ENCODE results near the gene ODAD2. TPM values are rescaled to one million over a fixed set of nuclear protein-coding genes. Genes with fewer than 3 reads are reported as not detected.

ODAD2 gene
- polyA plus RNA-seq, 1 donor from 2014 or later, result not detected

DNA sequence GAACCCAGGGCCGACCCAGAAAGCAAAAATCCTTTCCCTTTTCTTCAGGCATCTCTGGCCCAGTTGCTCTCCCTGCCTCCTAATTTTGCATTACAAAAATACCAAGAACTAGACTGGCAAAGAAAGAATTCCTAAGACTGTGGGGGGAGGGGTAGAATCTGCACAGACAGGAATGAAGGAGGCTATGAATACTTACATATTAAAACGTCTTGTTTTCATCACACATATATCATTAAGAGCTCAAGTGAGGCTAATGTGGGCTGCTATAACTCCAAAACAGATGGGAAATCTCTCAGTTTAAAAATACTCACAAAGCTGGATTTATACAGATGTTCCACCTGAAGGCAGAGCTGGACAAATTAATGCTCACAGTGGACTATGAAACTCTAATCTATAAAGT is 224.0 kb downstream of the ODAD2 start:
- no peak overlapping the region for H3K9ac ChIP-seq (ENCODE audit: low read length)
- H3K4me3 ChIP-seq (ENCODE audit: low read length), result no peak overlapping the region
- H3K27me3 ChIP-seq (ENCODE audit: insufficient read depth, low read depth, low read length), result no peaks in the 10 kb centered on the region
- H2AFZ ChIP-seq (ENCODE audit: low read depth, low read length), result no peak overlapping the region
- no peak overlapping the region for H3K27ac ChIP-seq (ENCODE audit: low read length)
- H3F3A ChIP-seq (ENCODE audit: insufficient read depth, low read length, poor library complexity, severe bottlenecking), result no peaks in the 10 kb centered on the region
- no peaks in the 10 kb centered on the region for H3K9me3 ChIP-seq (ENCODE audit: low read length)
- no peak for TF ChIP-seq EZH2 (IDR thresholded peaks at IDR 0.05; ENCODE audit: borderline replicate concordance, insufficient read depth, low read length, poor library complexity, severe bottlenecking)
- no peak for TF ChIP-seq CTCF (IDR thresholded peaks at IDR 0.05; ENCODE audit: poor library complexity, severe bottlenecking)
- TF ChIP-seq RAD21 (conservative IDR thresholded peaks at IDR 0.05), result no peak
- TF ChIP-seq TAF1 (IDR thresholded peaks at IDR 0.05; ENCODE audit: low read depth), result no peak
- TF ChIP-seq REST (IDR thresholded peaks at IDR 0.05; ENCODE audit: borderline replicate concordance), result no peak
- no peak for TF ChIP-seq EP300 (conservative IDR thresholded peaks at IDR 0.05; ENCODE audit: poor library complexity, severe bottlenecking)
- TF ChIP-seq SMC3 (conservative IDR thresholded peaks at IDR 0.05; ENCODE audit: poor library complexity), result no peak
- no peak for TF ChIP-seq MXI1 (conservative IDR thresholded peaks at IDR 0.05; ENCODE audit: poor library complexity, severe bottlenecking)
- TF ChIP-seq POLR2AphosphoS5 (IDR thresholded peaks at IDR 0.05), result no peak
- H3K79me2 ChIP-seq (replicated peaks; ENCODE audit: insufficient read depth, low read length), result no peaks in the 10 kb centered on the region
- H4K20me1 ChIP-seq (ENCODE audit: insufficient read depth), result no peaks in the 10 kb centered on the region
- H3K4me2 ChIP-seq (ENCODE audit: low read length), result no peak overlapping the region
- H3K9me2 ChIP-seq (ENCODE audit: insufficient read depth, low read length), result no peaks in the 10 kb centered on the region
- H3K36me3 ChIP-seq (ENCODE audit: insufficient read depth, low read length), result no peaks in the 10 kb centered on the region

GRCh38 chr10:27771231-27771630 is 227.6 kb downstream of the ODAD2 start:
- Histone ChIP-seq H3K36me3 (ENCODE audit: insufficient read depth, low read length) (no peaks in the 10 kb centered on the region), H2AFZ (ENCODE audit: low read depth, low read length) (no peak overlapping the region), H3K4me2 (ENCODE audit: low read length) (no peak overlapping the region), H3K27ac (ENCODE audit: low read length) (no peak overlapping the region), H4K20me1 (ENCODE audit: insufficient read depth) (no peaks in the 10 kb centered on the region), H3K9me3 (ENCODE audit: low read length) (no peaks in the 10 kb centered on the region), H3F3A (ENCODE audit: insufficient read depth, low read length, poor library complexity, severe bottlenecking) (no peaks in the 10 kb centered on the region), H3K4me3 (ENCODE audit: low read length) (no peak overlapping the region), H3K9ac (ENCODE audit: low read length) (no peak overlapping the region), H3K9me2 (ENCODE audit: insufficient read depth, low read length) (no peaks in the 10 kb centered on the region), H3K79me2 (replicated peaks; ENCODE audit: insufficient read depth, low read length) (no peaks in the 10 kb centered on the region), H3K27me3 (ENCODE audit: insufficient read depth, low read depth, low read length) (no peaks in the 10 kb centered on the region)
- TF ChIP-seq EP300 (conservative IDR thresholded peaks at IDR 0.05; ENCODE audit: poor library complexity, severe bottlenecking), result no peak
- no peak for TF ChIP-seq SMC3 (conservative IDR thresholded peaks at IDR 0.05; ENCODE audit: poor library complexity)

DNA sequence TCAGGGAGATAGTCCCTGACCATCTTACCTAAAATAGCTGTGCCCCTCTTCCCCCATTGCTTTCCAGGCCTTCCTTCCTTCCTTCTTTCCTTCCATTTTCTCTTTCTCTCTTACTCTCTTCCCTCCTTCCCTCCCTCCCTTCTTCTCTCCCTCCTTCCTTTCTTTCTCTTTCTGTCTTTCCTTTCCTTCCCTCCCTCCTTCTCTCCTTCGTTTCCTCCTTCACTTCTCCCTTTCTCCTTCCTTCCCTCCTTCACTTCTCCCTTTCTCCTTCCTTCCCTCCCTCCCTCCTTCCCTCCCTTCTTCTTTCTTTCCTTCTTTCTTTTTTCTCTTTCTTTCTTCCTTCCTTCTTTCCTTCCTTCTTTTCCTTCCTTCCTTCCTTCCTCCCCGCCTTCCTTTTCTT is 228.7 kb downstream of the ODAD2 start:
- H3F3A ChIP-seq (ENCODE audit: insufficient read depth, low read length, poor library complexity, severe bottlenecking), result no peaks in the 10 kb centered on the region
- no peak overlapping the region for H3K27ac ChIP-seq (ENCODE audit: low read length)
- no peaks in the 10 kb centered on the region for H3K79me2 ChIP-seq (replicated peaks; ENCODE audit: insufficient read depth, low read length)
- H4K20me1 ChIP-seq (ENCODE audit: insufficient read depth), result no peaks in the 10 kb centered on the region
- H3K27me3 ChIP-seq (ENCODE audit: insufficient read depth, low read depth, low read length), result no peaks in the 10 kb centered on the region
- H3K36me3 ChIP-seq (ENCODE audit: insufficient read depth, low read length), result no peaks in the 10 kb centered on the region
- no peak overlapping the region for H2AFZ ChIP-seq (ENCODE audit: low read depth, low read length)
- no peak overlapping the region for H3K4me3 ChIP-seq (ENCODE audit: low read length)
- H3K4me2 ChIP-seq (ENCODE audit: low read length), result no peak overlapping the region
- H3K9me3 ChIP-seq (ENCODE audit: low read length), result no peaks in the 10 kb centered on the region
- H3K9ac ChIP-seq (ENCODE audit: low read length), result no peak overlapping the region
- H3K9me2 ChIP-seq (ENCODE audit: insufficient read depth, low read length), result no peaks in the 10 kb centered on the region
- TF ChIP-seq RAD21 (conservative IDR thresholded peaks at IDR 0.05) (no peak), POLR2AphosphoS5 (IDR thresholded peaks at IDR 0.05) (no peak), CTCF (IDR thresholded peaks at IDR 0.05; ENCODE audit: poor library complexity, severe bottlenecking) (no peak), SMC3 (conservative IDR thresholded peaks at IDR 0.05; ENCODE audit: poor library complexity) (no peak), TAF1 (IDR thresholded peaks at IDR 0.05; ENCODE audit: low read depth) (no peak), REST (IDR thresholded peaks at IDR 0.05; ENCODE audit: borderline replicate concordance) (no peak), MXI1 (conservative IDR thresholded peaks at IDR 0.05; ENCODE audit: poor library complexity, severe bottlenecking) (no peak), EP300 (conservative IDR thresholded peaks at IDR 0.05; ENCODE audit: poor library complexity, severe bottlenecking) (no peak), EZH2 (IDR thresholded peaks at IDR 0.05; ENCODE audit: borderline replicate concordance, insufficient read depth, low read length, poor library complexity, severe bottlenecking) (no peak)
